Neural cell (in vitro differentiated cells): ENCODE measurements around the gene TRABD2B.

Source experiments
- CTCF ChIP-seq: fragments of 450-650 bp; IDR thresholded peaks from 2 replicates; pipeline ENCODE4 v1.5.1; 2014; ENCODE audit warnings: antibody characterized with exemption, mild to moderate bottlenecking, moderate library complexity; ENCODE audit not compliant: poor library complexity, severe bottlenecking
- EZH2 ChIP-seq: fragments of 200-600, 300-800 bp; shearing (Covaris generic), sonication (generic); IDR thresholded peaks from 2 replicates; pipeline ENCODE4 v1.6.1; 2014; ENCODE audit warnings: antibody characterized with exemption, low read length, borderline replicate concordance, mild to moderate bottlenecking; ENCODE audit not compliant: insufficient read depth, poor library complexity, severe bottlenecking
- POLR2AphosphoS5 ChIP-seq: IDR thresholded peaks from 2 replicates; pipeline ENCODE4 v1.6.1; 2012
- REST ChIP-seq: IDR thresholded peaks from 2 replicates; pipeline ENCODE4 v1.6.1; 2012; ENCODE audit warnings: borderline replicate concordance
- SMC3 ChIP-seq: fragments of 450-650 bp; conservative IDR thresholded peaks from 2 replicates; pipeline ENCODE4 v1.6.1; 2014; ENCODE audit warnings: antibody characterized with exemption, mild to moderate bottlenecking, moderate library complexity; ENCODE audit not compliant: poor library complexity

- TF ChIP-seq POLR2AphosphoS5 (no peak), REST (no peak), SMC3 (no peak), CTCF (no peak), EZH2 (no peak)
These were observed 9.1 kb upstream of the TRABD2B start for GRCh38 chr1:48006264-48006663.
